HCT116 (cell line): ENCODE measurements around the gene E2F1. TPM values are rescaled to one million over a fixed set of nuclear protein-coding genes. Genes with fewer than 3 reads are reported as not detected.

Source experiments
- ATAC-seq: fragments of 200-7000 bp; cut with Tn5 transposase; 2 replicates; pipeline ENCODE4 v1.9.1; 2020; ENCODE audit warnings: mild to moderate bottlenecking, moderate library complexity
- BruUV-seq: library from RNA; stranded (reverse); fragments of 400-500 nt; replicated peaks from 2 replicates; lab custom pipeline; 2021; lab: Mats Ljungman, UMichigan
- CTCF ChIA-PET: fragments of 300-600 bp; sonication (Branson Sonifier 250); formaldehyde crosslinking; loops from one replicate; lab custom pipeline; 2021; ENCODE audit warnings: antibody characterized with exemption; lab: Charles Lee
- POLR2A ChIA-PET: fragments of 300-600, 350-600 bp; sonication (Branson Sonifier 250); formaldehyde crosslinking; loops from one replicate; lab custom pipeline; 2021; ENCODE audit warnings: antibody characterized with exemption; lab: Charles Lee
- RAD21 ChIA-PET, 2 experiments: fragments of 300-600 bp; sonication (Branson Sonifier 250); formaldehyde crosslinking; loops; one replicate each; lab custom pipeline; 2023; ENCODE audit warnings: low total read pairs in 2 of 2; ENCODE audit not compliant: uncharacterized antibody in 2 of 2, unreplicated experiment in 2 of 2, low non-redundant PET in 1 of 2; lab: Charles Lee
- DNase-seq: peaks from one replicate; pipeline ENCODE4 v3.0.0-alpha.2; 2010; ENCODE audit warnings: low read depth, low spot score
- H2AFZ ChIP-seq: fragments of 200-600 bp; shearing (Covaris generic), sonication (generic); 2 replicates; pipeline ENCODE4 v1.6.1; 2017; ENCODE audit warnings: low read depth, mixed run types, mixed read lengths, antibody characterized with exemption, low read length; ENCODE audit not compliant: poor library complexity, severe bottlenecking
- H3K27ac ChIP-seq: 2 replicates; pipeline ENCODE4 v1.5.1; 2012; ENCODE audit warnings: low read depth, low read length
- H3K27me3 ChIP-seq: fragments of 200-600 bp; sonication (generic); 2 replicates; pipeline ENCODE4 v1.6.1; 2016; ENCODE audit warnings: mixed run types, low read length, mixed read lengths; ENCODE audit not compliant: insufficient read depth
- H3K36me3 ChIP-seq, 2 experiments: fragments of 200-500 bp in 1 of 2; fragments of 200-600 bp in 1 of 2; sonication (Bioruptor generic) in 1 of 2; sonication (generic) in 1 of 2; 2 replicates each; pipeline versions ENCODE4 v1.5.1 to v1.6.1; 2014 to 2016; ENCODE audit warnings: low read length in 2 of 2, inconsistent platforms in 1 of 2, mixed read lengths in 1 of 2, mixed run types in 1 of 2; ENCODE audit not compliant: insufficient read depth in 2 of 2, control insufficient read depth in 1 of 2
- H3K4me1 ChIP-seq, 2 experiments: fragments of 200-600 bp in 1 of 2; sonication (generic) in 1 of 2; 2 replicates each; pipeline versions ENCODE4 v1.5.1 to v1.6.1; 2012 to 2017; ENCODE audit warnings: low read length in 2 of 2, inconsistent platforms in 1 of 2, mild to moderate bottlenecking in 1 of 2, mixed read lengths in 1 of 2, mixed run types in 1 of 2, moderate library complexity in 1 of 2; ENCODE audit not compliant: insufficient read depth in 2 of 2, control insufficient read depth in 1 of 2
- H3K4me2 ChIP-seq: fragments of 200-600 bp; sonication (generic); 2 replicates; pipeline ENCODE4 v1.6.1; 2017; ENCODE audit warnings: mixed run types, low read length, mixed read lengths
- H3K4me3 ChIP-seq, 2 experiments: fragments of 200-600 bp in 1 of 2; sonication (generic) in 1 of 2; replicated peaks in 1 of 2; 2 replicates each; pipeline ENCODE4 v1.5.1; 2011 to 2016; ENCODE audit warnings: low read length in 2 of 2, control low read depth in 1 of 2, low read depth in 1 of 2, mild to moderate bottlenecking in 1 of 2, mixed read lengths in 1 of 2, mixed run types in 1 of 2
- H3K79me2 ChIP-seq: fragments of 200-600 bp; sonication (generic); 2 replicates; pipeline ENCODE4 v1.6.1; 2017; ENCODE audit warnings: mild to moderate bottlenecking, mixed run types, low read length, moderate library complexity, mixed read lengths; ENCODE audit not compliant: insufficient read depth
- H3K9ac ChIP-seq: fragments of 200-600 bp; sonication (generic); 2 replicates; pipeline ENCODE4 v1.6.1; 2016; ENCODE audit warnings: low read length, mixed read lengths
- H3K9me2 ChIP-seq: fragments of 200-600 bp; sonication (generic), shearing (Covaris generic); 2 replicates; pipeline ENCODE4 v1.6.1; 2017; ENCODE audit warnings: mixed run types, mild to moderate bottlenecking, moderate library complexity; ENCODE audit not compliant: insufficient read depth
- H3K9me3 ChIP-seq, 2 experiments: fragments of 200-500 bp in 1 of 2; fragments of 200-600 bp in 1 of 2; sonication (Bioruptor generic) in 1 of 2; sonication (generic) in 1 of 2; 2 replicates each; pipeline ENCODE4 v1.6.1; 2014 to 2017; ENCODE audit warnings: low read length in 2 of 2, mixed read lengths in 2 of 2, inconsistent platforms in 1 of 2, low read depth in 1 of 2, mild to moderate bottlenecking in 1 of 2, mixed run types in 1 of 2, moderate library complexity in 1 of 2; ENCODE audit not compliant: control insufficient read depth in 1 of 2, insufficient read depth in 1 of 2
- H4K20me1 ChIP-seq: fragments of 200-600 bp; sonication (generic), shearing (Covaris generic); 2 replicates; pipeline ENCODE4 v1.6.1; 2017; ENCODE audit warnings: mixed run types, mild to moderate bottlenecking, moderate library complexity; ENCODE audit not compliant: insufficient read depth
- CEBPB ChIP-seq: IDR thresholded peaks from 2 replicates; pipeline ENCODE4 v1.6.1; 2012; ENCODE audit warnings: low read depth
- EZH2phosphoT487 ChIP-seq: fragments of 200-600 bp; IDR thresholded peaks from 2 replicates; pipeline ENCODE4 v1.6.1; 2018; ENCODE audit warnings: antibody characterized with exemption, borderline replicate concordance
- MAX ChIP-seq: IDR thresholded peaks from 2 replicates; pipeline ENCODE4 v1.6.1; 2012
- RAD21 ChIP-seq: IDR thresholded peaks from 2 replicates; pipeline ENCODE4 v1.6.1; 2012; ENCODE audit warnings: low read depth, mild to moderate bottlenecking
- SIN3A ChIP-seq: IDR thresholded peaks from 2 replicates; pipeline ENCODE4 v1.6.1; 2012; ENCODE audit warnings: low read depth
- SP1 ChIP-seq: IDR thresholded peaks from 2 replicates; pipeline ENCODE4 v1.6.1; 2012; ENCODE audit warnings: low read depth
- SRF ChIP-seq: IDR thresholded peaks from 2 replicates; pipeline ENCODE4 v1.6.1; 2012; ENCODE audit warnings: low read depth
- intact Hi-C: fragments of 100-400 bp; cut with micrococcal nuclease; formaldehyde crosslinking; loops from 2 replicates; pipeline ENCODE4 v1.10.0; 2022
- total RNA-seq: library from RNA; stranded (reverse); gene quantifications from one replicate; pipeline ENCODE4 v1.2.1, GENCODE V29; 2021; ENCODE audit not compliant: unreplicated experiment
- TF ChIP-seq, protein P1 (sequence below): IDR thresholded peaks from 2 replicates; pipeline ENCODE4 v1.6.1; 2012; ENCODE audit warnings: low read depth
- TF ChIP-seq, protein P2 (sequence below), 3 experiments: fragments of 200-600 bp in 1 of 3; sonication (generic) in 1 of 3; IDR thresholded peaks in 2 of 3; conservative IDR thresholded peaks in 1 of 3; 2 replicates each; pipeline ENCODE4 v1.5.1; 2012 to 2017; ENCODE audit warnings: low read depth in 2 of 3, low read length in 2 of 3, antibody characterized with exemption in 1 of 3, borderline replicate concordance in 1 of 3, control low read depth in 1 of 3, mild to moderate bottlenecking in 1 of 3, mixed read lengths in 1 of 3, mixed run types in 1 of 3, moderate library complexity in 1 of 3; ENCODE audit not compliant: insufficient read depth in 1 of 3

E2F1 gene
- total RNA-seq, 1 experiment from 2014 or later = 30.9 TPM

DNA sequence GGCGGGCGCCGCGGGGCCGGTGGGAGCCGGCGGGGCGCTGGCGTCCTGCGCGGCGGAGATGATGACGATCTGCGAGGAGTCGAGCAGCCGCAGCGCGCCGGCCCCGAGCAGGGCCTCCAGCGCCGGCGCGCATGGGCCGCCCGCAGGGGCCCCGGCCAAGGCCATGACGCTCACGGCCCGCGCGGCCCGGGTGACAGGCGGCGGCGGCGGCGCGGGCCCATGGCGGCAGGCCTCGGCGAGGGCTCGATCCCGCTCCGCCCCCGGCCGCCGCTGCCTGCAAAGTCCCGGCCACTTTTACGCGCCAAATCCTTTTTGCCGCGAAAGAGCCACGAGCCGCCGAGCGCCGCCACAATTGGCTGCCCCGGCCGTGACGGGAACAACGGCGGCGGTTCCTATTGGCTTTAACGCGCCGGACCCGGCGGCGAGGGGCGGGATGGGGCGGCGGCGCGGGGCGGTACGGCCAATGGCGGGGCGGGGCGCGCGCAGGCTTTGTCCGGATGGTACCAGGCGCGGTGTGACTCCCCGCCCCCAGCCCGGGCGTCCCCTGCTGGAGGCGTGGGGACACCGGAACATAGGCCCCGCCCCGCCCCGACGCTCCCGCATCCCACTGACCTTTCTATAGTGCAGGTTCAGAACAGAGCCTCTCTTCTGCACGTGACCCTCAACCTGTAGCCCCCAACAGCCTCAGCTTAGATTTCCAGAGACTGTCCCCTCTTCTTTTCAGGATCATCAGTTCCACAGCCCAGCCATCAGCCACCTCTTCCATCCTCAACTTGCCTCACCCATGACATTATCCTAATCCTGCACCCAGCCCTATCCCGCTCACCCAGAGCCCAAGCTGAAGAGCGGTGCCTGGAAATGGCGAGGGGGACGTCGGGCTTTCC, at the start of gene E2F1 (continued):
- TF ChIP-seq, protein P1, sequence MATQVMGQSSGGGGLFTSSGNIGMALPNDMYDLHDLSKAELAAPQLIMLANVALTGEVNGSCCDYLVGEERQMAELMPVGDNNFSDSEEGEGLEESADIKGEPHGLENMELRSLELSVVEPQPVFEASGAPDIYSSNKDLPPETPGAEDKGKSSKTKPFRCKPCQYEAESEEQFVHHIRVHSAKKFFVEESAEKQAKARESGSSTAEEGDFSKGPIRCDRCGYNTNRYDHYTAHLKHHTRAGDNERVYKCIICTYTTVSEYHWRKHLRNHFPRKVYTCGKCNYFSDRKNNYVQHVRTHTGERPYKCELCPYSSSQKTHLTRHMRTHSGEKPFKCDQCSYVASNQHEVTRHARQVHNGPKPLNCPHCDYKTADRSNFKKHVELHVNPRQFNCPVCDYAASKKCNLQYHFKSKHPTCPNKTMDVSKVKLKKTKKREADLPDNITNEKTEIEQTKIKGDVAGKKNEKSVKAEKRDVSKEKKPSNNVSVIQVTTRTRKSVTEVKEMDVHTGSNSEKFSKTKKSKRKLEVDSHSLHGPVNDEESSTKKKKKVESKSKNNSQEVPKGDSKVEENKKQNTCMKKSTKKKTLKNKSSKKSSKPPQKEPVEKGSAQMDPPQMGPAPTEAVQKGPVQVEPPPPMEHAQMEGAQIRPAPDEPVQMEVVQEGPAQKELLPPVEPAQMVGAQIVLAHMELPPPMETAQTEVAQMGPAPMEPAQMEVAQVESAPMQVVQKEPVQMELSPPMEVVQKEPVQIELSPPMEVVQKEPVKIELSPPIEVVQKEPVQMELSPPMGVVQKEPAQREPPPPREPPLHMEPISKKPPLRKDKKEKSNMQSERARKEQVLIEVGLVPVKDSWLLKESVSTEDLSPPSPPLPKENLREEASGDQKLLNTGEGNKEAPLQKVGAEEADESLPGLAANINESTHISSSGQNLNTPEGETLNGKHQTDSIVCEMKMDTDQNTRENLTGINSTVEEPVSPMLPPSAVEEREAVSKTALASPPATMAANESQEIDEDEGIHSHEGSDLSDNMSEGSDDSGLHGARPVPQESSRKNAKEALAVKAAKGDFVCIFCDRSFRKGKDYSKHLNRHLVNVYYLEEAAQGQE = no peak
- no peak for TF ChIP-seq RAD21
- TF ChIP-seq MAX = peak; percentile 92
- TF ChIP-seq SRF = no peak
- no peak for TF ChIP-seq EZH2phosphoT487

DNA sequence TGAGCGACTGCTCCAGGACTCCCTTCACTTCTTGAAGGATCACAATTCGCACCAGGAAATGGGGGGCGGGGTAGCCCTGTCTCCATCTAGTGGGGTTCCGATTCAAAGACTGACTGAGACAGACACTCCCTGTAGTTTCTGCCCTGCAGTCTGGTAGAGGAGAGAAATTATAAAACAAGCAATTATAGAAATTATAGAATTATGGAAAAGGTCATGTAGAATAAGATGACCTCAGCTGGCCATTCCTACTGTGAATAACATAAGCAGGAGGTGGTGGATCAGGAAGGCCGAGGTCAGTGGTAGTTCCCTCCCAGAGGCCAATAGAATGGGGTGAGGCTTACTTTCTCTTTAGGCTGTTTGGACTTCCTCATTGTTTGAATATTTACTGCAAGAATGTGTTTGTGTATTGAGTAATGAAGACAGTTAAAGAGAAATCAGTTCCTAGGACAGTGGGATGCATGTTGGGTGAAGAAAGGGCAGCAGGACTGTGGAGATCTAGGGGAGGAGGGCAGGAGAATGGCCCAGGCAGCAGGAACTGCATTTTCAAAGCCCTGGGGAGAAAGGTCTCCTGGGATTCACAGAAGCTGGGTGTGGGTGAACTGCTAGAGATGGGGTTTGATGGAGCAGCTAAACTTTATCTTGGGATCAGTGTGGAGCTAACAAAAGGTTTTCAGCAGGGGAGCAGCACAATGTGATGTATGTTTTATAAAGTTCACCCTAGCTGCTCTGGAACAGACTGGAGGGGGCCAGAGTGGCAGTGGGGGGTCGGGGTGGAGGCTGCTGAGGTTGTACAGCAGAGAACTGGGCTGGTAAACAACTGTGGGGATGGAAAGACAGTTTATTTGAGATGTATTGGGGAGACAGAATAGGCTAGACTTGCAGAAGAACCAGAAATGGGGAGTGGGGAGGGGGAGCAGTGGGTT, 47.7 kb upstream of the E2F1 start:
- POLR2A ChIA-PET = interaction anchor here (1.2 kb wide), 1 partner anchor 14 kb away, joined by 4 read pairs; the partner anchor contains the start of gene PXMP4

More for the DNA sequence above, 47.7 kb upstream of the E2F1 start:
- BruUV-seq = no TSS peak
- ChIA-PET RAD21 (no interaction called here), CTCF (interaction anchor here (0.6 kb wide), 1 partner anchor 401 kb away, joined by 4 read pairs; no protein-coding TSS in a partner anchor)
- H4K20me1 ChIP-seq = no peaks in the 10 kb centered on the region
- TF ChIP-seq SP1 (peak; percentile 52; the same call in 1 of the 2 replicates), MAX (peak; percentile 37; the same call in 1 of the 2 replicates), CEBPB (0 out of 2 replicates have a peak, but pooled peaks have one; percentile 69), SIN3A (0 out of 2 replicates have a peak, but pooled peaks have one; percentile 36)
- TF ChIP-seq, protein P1 = no peak
- TF ChIP-seq, protein P2, sequence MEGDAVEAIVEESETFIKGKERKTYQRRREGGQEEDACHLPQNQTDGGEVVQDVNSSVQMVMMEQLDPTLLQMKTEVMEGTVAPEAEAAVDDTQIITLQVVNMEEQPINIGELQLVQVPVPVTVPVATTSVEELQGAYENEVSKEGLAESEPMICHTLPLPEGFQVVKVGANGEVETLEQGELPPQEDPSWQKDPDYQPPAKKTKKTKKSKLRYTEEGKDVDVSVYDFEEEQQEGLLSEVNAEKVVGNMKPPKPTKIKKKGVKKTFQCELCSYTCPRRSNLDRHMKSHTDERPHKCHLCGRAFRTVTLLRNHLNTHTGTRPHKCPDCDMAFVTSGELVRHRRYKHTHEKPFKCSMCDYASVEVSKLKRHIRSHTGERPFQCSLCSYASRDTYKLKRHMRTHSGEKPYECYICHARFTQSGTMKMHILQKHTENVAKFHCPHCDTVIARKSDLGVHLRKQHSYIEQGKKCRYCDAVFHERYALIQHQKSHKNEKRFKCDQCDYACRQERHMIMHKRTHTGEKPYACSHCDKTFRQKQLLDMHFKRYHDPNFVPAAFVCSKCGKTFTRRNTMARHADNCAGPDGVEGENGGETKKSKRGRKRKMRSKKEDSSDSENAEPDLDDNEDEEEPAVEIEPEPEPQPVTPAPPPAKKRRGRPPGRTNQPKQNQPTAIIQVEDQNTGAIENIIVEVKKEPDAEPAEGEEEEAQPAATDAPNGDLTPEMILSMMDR (IDR thresholded peaks at IDR 0.05 in 2 of 3, conservative IDR thresholded peaks at IDR 0.05 in 1 of 3; ENCODE audit: borderline replicate concordance in 1 of 3, insufficient read depth in 1 of 3, low read depth in 2 of 3, low read length in 2 of 3) = no peak
- peak; percentile 18; the same call in 1 of the 2 replicates for ATAC-seq
- no peaks in the 10 kb centered on the region for H3K27me3 ChIP-seq
- peak overlapping the region; percentile 100 for H3K4me2 ChIP-seq
- H3K4me3 ChIP-seq = peak overlapping the region; percentile 28 to 81
- H3K27ac ChIP-seq = peak overlapping the region; percentile 83
- H3K79me2 ChIP-seq = peaks cover 11% of the 10 kb centered on the region; the same call in 1 of the 2 replicates
- peak overlapping the region; percentile 84 for H3K9ac ChIP-seq
- peak overlapping the region; percentile 13 for H2AFZ ChIP-seq
- peaks cover 13 to 14% of the 10 kb centered on the region in 2 experiments; a peak in 2 of 4 replicates for H3K9me3 ChIP-seq
- H3K36me3 ChIP-seq = no peaks in the 10 kb centered on the region
- H3K4me1 ChIP-seq = peaks cover 23 to 30% of the 10 kb centered on the region in 2 experiments
- no peaks in the 10 kb centered on the region for H3K9me2 ChIP-seq
- no peak for DNase-seq
- intact Hi-C loops = no loop called here
